SJCRH30 (cell line): ENCODE results near the gene MYLK. TPM values are rescaled to one million over a fixed set of nuclear protein-coding genes. Genes with fewer than 3 reads are reported as not detected.
"Not testable (repeated sequence)": the region's sequence is repeated elsewhere in the genome, so short reads cannot be mapped to it uniquely, and the experiment has no call there.

Experiments
- DNase-seq, 2 experiments: peaks; one replicate each; pipeline ENCODE4 v3.0.0-alpha.2; 2015 to 2020
- H3K27ac ChIP-seq: fragments of 250-450 bp; sonication (Bioruptor Pico); 2 replicates; pipeline ENCODE4 v1.5.1; 2020; ENCODE audit warnings: mild to moderate bottlenecking, moderate library complexity
- H3K27me3 ChIP-seq: fragments of 250-450 bp; sonication (Bioruptor Pico); 2 replicates; pipeline ENCODE4 v1.5.1; 2020; ENCODE audit warnings: mild to moderate bottlenecking, moderate library complexity
- H3K36me3 ChIP-seq: fragments of 250-450 bp; sonication (Bioruptor Pico); 2 replicates; pipeline ENCODE4 v1.5.1; 2020; ENCODE audit warnings: mild to moderate bottlenecking, moderate library complexity
- H3K4me1 ChIP-seq: fragments of 250-450 bp; sonication (Bioruptor Pico); 2 replicates; pipeline ENCODE4 v1.5.1; 2020; ENCODE audit warnings: mild to moderate bottlenecking, moderate library complexity
- H3K4me3 ChIP-seq: fragments of 250-450 bp; sonication (Bioruptor Pico); 2 replicates; pipeline ENCODE4 v1.5.1; 2020; ENCODE audit warnings: mild to moderate bottlenecking, moderate library complexity
- H3K9me3 ChIP-seq: fragments of 250-450 bp; sonication (Bioruptor Pico); replicated peaks from 2 replicates; pipeline ENCODE4 v1.5.1; 2020; ENCODE audit warnings: mild to moderate bottlenecking, moderate library complexity
- total RNA-seq: library from RNA; depleted of rRNA; stranded (reverse); fragments of >200 nt; shearing (Covaris generic); gene quantifications from 2 replicates; pipeline ENCODE4 v1.2.3, GENCODE V29; 2014

MYLK gene
- total RNA-seq, 1 experiment from 2014 or later, result 3.2 TPM

DNA sequence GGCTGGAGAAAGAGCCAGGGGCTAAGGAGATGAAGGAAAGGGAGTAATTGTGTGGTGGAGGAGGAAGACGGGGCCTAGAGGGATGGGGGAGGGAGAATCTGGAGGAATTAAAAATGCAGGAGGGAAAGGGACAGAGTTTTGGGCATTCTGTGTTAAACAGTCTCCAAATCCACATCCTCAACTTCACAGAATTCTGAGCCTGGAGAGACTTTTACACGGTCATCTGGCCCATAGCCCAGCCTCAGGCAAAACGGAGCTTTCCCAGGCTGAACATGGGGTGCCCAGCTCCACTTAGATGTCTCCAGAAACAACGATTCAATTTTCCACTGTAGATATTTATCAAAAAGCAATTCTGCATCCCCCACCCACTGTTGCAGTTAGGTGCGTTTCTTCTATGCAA, 161.7 kb downstream of the MYLK start:
- H3K27me3 ChIP-seq, result no peaks in the 10 kb centered on the region
- peaks cover 12% of the 10 kb centered on the region for H3K4me1 ChIP-seq
- no peak overlapping the region for H3K4me3 ChIP-seq
- no peak for DNase-seq
- no peaks in the 10 kb centered on the region for H3K9me3 ChIP-seq
- no peak overlapping the region for H3K27ac ChIP-seq
- no peaks in the 10 kb centered on the region for H3K36me3 ChIP-seq

DNA sequence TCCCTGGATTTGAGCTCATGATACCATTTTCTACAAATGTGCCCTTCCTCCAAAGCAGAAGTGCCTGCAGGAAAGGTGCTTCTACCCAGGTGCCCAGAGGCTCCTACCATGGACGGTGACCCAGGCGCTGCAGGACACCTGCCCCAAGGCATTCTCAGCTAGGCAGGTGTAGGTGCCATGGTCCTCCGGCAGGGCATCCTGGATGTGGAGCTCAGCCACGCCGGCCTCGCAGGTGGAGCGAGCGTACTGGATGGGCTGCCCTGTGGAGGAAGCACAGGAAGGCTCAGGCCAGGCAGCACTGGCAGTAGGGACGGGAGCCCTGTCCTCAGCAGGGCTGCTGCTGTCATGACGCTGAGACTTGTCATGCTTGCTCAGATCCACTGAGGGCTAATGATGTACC, 162.1 kb downstream of the MYLK start:
- Histone ChIP-seq H3K9me3 (no peaks in the 10 kb centered on the region), H3K27me3 (no peaks in the 10 kb centered on the region), H3K36me3 (no peaks in the 10 kb centered on the region), H3K4me3 (no peak overlapping the region), H3K27ac (no peak overlapping the region), H3K4me1 (peaks cover 13% of the 10 kb centered on the region)
- DNase-seq, result no peak

DNA sequence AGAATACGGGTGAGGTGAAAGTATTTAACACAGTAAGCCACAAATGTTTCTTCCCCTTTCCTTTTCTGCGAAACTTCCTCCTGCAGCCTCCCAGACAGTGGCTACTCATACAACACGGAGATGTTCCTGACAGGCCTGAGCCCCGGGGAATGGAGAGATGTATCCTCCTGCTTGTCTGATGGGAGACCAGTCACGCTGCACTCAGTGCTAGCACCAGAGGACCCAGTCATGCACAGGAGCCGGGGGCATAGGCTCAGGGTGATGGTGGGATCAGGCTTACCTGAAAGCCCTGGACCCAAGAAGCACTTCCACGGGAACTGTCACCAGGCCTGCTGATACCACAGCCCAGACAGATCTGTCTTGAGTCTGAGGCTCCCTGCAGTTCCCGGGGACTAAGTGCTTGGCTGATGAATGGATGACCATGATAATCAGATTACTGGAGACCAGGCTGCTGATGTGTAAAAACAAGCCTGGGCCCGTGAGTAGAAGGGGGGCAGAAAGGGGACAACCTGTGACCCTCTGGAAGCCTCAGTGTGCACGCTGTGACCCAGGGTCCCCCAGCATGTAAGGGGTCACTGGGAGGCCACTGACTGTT, 162.9 kb downstream of the MYLK start:
- not testable (repeated sequence) for DNase-seq, H3K4me3 ChIP-seq, H3K27me3 ChIP-seq, H3K27ac ChIP-seq, H3K9me3 ChIP-seq, H3K36me3 ChIP-seq
- H3K4me1 ChIP-seq, result peaks cover 19% of the 10 kb centered on the region

DNA sequence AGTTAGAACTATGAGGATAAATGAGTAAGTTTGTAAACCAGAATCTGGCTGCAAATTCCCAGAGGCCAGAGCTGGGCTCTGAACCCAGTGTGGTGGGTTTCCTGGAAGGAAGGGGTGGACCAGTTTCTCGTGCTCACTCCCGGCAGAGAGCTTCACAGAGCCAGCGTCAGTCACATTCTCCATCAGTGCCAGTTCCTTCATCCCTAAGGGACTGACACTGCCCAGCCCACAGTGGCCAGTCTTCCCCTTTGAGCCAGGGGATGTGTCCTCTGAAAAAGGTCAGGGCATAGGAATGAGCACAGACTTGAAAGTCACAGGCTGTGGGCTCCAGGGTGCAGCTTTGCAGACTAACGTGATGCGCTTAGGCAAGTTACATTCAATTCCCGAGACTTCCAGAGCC, 163.5 kb downstream of the MYLK start:
- Histone ChIP-seq H3K27me3 (no peaks in the 10 kb centered on the region), H3K36me3 (no peaks in the 10 kb centered on the region), H3K4me3 (no peak overlapping the region), H3K4me1 (peaks cover 20% of the 10 kb centered on the region), H3K27ac (no peak overlapping the region), H3K9me3 (no peaks in the 10 kb centered on the region)
- no peak for DNase-seq

DNA sequence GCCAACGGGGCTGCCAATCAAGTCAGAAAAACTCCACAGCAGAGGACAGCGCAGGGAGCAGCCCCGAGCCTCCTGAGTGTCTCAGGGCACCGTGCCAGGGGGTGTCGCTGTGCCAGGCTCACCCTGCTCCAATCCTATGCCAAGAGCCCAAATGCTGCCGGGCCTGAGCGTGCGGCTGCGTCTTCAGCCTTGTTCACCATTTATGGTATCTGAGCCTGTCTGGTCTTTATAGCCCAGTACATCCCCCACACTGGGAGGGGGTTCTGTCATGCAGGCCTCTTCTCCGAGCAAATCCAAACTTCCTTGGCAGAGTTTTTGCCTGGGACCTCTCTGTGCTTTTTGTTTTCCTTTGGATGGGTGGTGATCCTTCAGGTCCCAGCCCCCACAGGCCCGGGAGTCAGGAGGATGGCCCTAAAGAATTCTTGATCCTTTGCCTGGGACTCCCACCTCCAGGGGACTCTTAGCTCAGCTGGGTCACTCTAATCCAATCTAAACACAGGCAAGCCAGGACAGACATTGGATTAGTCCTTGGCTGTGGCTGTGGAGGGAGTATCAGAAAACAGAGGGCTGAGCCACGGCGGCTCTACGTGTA, 164.2 kb downstream of the MYLK start:
- no peak overlapping the region for H3K27ac ChIP-seq

DNA sequence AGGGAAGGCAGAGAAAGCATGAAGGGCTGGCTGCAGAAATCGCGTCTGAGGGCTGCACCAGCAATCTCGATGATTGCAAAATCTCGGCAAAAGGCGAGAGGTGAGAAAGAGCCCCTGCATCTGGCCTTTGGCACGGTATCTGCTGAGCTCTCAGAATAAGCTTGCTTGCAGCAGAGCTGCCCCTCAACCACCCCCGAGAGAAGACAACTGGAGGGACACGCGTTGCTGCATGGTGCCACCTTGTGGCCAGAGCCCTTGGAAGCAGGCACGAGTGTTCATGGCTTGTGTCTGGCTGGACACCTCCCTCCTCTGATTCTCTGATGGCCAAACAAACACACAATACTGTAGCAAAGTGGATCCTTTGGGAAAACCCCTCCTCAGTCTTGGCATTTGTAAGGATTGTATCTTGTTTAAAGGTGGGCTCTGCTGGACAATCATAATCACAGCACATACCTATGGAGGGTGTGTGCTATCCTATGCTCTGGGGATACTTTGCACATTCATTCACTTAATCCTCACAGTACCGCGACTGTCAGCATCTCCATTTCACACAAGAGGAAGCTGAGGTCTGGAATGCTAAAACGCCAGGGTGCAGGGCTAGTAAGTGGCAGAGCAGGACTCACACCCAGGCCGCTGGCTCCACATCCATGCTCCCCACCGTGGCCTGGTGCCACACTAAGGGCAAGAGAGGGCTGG, 164.9 kb downstream of the MYLK start:
- H3K27ac ChIP-seq, H3K36me3 ChIP-seq, H3K9me3 ChIP-seq, H3K4me3 ChIP-seq, H3K27me3 ChIP-seq: not testable (repeated sequence)
- peaks cover 20% of the 10 kb centered on the region for H3K4me1 ChIP-seq
- peak; percentile 86 to 89 for DNase-seq

More for the DNA sequence above, 164.2 kb downstream of the MYLK start:
- Histone ChIP-seq H3K4me3 (no peak overlapping the region), H3K27me3 (no peaks in the 10 kb centered on the region), H3K9me3 (no peaks in the 10 kb centered on the region), H3K4me1 (peaks cover 20% of the 10 kb centered on the region), H3K36me3 (no peaks in the 10 kb centered on the region)
- peak in 1 of 2 experiments; percentile 47 for DNase-seq

DNA sequence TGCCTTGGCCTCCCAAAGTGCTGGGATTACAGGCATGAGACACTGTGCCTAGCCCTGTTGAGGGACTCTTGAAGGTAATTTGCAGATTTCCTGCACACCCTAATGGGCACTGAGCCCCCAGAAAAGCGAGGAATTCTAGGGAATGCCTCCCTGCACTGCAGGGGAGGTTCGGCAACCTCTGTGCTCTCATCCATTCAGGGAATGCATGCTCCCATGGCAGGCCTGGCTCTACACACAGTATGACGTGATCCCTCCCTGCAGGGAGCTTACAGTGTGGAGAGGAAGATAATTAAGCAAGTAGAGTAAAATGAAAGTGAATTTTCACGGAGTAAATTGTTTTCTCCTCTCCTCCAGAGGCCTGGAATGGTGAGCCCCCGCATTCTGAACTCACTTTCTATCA, 166.0 kb downstream of the MYLK start:
- Histone ChIP-seq H3K9me3 (no peaks in the 10 kb centered on the region), H3K27me3 (no peaks in the 10 kb centered on the region), H3K4me3 (no peak overlapping the region), H3K27ac (no peak overlapping the region), H3K4me1 (peaks cover 16% of the 10 kb centered on the region), H3K36me3 (no peaks in the 10 kb centered on the region)
- no peak for DNase-seq

DNA sequence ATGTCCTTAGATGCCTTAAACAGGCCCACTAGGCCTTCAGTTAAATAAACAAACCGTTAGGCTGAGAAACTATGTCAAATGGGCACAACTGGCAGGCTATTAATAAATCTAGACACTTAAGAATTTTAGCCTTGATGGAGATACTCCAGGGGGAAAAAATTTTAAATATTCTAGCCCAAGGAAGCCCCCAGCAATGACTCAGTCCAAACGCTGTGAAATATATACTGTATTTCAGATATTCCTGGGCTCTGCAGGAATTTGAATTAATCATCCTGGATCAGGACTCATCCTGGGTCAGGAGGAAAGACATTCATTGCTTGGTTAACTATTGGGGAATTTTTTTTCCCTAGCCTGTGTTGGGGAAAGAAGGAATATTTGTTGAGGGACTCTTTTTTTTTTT, 166.7 kb downstream of the MYLK start:
- H3K4me1 ChIP-seq, result peaks cover 10% of the 10 kb centered on the region; the same call in 1 of the 2 replicates
- not testable (repeated sequence) for H3K27me3 ChIP-seq, H3K9me3 ChIP-seq, H3K4me3 ChIP-seq, H3K36me3 ChIP-seq, H3K27ac ChIP-seq, DNase-seq

DNA sequence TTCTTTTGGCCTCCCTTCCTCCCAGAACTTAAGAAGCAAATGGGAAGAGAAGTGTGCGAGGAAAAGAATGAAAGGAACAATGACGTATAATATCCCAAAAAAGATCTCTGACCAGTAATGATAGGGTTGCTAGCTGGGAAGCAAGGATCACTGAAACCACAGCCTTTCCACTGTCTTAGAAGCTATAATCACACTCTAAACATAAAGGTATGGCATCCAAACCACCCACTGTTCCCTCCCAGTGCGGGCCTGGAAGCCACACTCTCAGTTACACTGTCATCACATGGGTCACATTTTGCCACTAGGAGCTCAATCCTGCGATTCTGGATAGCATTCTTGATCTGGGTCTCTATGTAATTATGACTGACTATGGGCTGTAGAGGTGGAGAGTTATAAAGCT, 167.7 kb downstream of the MYLK start:
- H3K9me3 ChIP-seq, result no peaks in the 10 kb centered on the region
- H3K36me3 ChIP-seq, result no peaks in the 10 kb centered on the region
- no peaks in the 10 kb centered on the region for H3K27me3 ChIP-seq
- H3K27ac ChIP-seq, result no peak overlapping the region
- DNase-seq, result peak; percentile 31 to 51
- H3K4me1 ChIP-seq, result peaks cover 10% of the 10 kb centered on the region; the same call in 1 of the 2 replicates
- H3K4me3 ChIP-seq, result no peak overlapping the region

DNA sequence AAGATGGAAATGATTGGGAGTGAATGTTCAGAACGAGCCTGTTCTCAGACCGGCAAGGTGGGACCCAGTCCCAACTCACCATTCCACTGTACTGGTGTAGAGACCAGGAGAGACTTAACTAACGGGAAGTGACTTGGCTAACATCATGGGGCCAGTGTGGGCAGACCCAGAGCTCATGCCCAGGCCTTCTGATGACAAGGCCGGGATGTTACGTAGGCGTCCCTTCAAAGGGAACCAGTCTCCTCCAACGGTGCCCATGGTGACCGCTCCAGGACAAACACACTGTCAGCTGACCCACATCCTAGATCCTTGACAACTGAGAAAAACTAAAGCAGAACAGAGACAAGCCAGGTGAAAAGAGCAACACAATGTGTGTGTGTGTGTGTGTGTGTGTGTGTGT, 170.9 kb downstream of the MYLK start:
- Histone ChIP-seq H3K4me3 (no peak overlapping the region), H3K27me3 (no peaks in the 10 kb centered on the region), H3K27ac (no peak overlapping the region), H3K9me3 (no peaks in the 10 kb centered on the region), H3K4me1 (peaks cover 10% of the 10 kb centered on the region; the same call in 1 of the 2 replicates), H3K36me3 (no peaks in the 10 kb centered on the region)
- DNase-seq, result no peak

DNA sequence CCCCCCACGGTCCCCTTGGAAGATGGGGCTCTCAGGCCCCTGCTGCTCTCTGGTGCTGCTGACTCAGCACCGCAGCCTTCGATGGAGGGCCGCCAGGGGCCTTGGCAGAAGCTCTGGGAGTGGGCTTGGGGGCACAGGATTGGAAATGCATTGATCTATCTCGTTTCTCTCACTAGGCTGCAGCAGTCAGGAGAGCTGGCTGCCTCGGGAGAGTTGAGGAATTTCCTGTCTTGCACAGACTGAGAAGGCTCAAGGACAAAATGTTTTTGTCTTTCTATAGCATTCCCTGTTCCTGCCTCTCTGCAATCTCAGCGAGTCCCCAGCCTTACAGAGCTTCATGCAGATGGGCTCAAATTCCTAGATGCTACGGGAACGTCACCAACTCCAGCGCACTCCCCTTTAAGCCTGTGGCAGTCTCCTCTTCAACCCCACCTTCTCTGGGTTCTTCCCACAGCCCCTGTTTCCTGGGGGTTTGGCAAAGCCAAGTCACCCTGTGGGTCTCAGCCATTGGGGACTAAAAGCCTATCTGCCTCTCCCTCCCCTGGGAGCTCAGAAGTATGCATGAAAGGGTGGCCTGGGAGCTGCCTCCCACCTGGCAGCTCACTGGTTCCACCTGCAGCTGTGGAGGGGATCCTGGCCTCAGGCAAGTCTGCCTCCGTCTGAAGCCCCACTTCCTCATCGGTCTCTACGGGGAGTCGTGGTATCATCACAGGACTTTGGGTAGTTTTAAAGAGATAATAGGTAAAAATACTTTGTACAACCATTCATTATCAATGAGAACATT, 171.9 kb downstream of the MYLK start:
- Histone ChIP-seq H3K36me3 (no peaks in the 10 kb centered on the region), H3K4me1 (peaks cover 8% of the 10 kb centered on the region; the same call in 1 of the 2 replicates), H3K4me3 (no peak overlapping the region), H3K27ac (no peak overlapping the region), H3K27me3 (no peaks in the 10 kb centered on the region), H3K9me3 (no peaks in the 10 kb centered on the region)
- no peak for DNase-seq

DNA sequence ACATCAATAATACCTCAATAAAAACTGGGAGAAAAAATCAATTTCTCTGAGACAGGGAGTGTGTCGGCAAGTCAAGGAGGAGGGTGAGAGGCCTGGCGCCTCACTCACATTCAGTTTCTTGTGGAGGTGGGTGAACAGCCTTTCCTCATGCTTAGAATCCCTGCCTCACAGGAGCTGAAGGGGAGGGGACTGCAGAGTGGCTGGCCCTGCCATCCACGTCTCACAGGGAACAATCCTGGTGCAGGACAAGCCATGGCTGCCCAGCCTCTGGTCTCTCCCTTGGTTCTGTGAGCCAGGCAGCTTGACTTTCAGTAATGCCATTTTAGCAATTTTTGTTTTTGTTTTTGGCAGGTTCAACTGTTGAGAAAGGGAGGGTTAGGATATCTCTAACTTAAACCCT, 172.8 kb downstream of the MYLK start:
- no peak overlapping the region for H3K27ac ChIP-seq
- H3K36me3 ChIP-seq, result no peaks in the 10 kb centered on the region
- H3K4me1 ChIP-seq, result peaks cover 2% of the 10 kb centered on the region; the same call in 1 of the 2 replicates
- no peak for DNase-seq
- no peaks in the 10 kb centered on the region for H3K27me3 ChIP-seq
- no peaks in the 10 kb centered on the region for H3K9me3 ChIP-seq
- H3K4me3 ChIP-seq, result no peak overlapping the region

DNA sequence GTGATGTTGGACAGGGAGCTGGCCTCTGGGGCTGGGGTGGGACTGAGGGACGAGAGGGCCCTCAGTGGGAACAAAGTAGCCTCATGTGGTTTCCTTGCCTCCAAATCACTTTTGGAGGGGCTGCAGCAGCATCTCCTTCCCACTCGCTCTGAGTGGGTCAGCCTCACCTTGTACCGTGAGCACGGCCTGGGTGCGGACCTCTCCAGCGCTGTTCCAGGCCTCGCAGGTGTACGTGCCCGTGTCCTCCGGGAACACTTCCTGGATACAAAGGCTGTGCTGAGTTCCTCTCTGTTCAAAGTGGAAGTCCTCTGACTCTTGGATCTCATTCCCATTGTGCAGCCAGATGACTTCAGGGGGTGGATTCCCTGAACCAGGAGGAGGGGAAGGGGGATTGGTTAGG, 175.6 kb downstream of the MYLK start:
- Histone ChIP-seq H3K27me3 (no peaks in the 10 kb centered on the region), H3K4me1 (no peaks in the 10 kb centered on the region), H3K9me3 (no peaks in the 10 kb centered on the region), H3K27ac (no peak overlapping the region), H3K36me3 (no peaks in the 10 kb centered on the region), H3K4me3 (no peak overlapping the region)
- DNase-seq, result no peak

DNA sequence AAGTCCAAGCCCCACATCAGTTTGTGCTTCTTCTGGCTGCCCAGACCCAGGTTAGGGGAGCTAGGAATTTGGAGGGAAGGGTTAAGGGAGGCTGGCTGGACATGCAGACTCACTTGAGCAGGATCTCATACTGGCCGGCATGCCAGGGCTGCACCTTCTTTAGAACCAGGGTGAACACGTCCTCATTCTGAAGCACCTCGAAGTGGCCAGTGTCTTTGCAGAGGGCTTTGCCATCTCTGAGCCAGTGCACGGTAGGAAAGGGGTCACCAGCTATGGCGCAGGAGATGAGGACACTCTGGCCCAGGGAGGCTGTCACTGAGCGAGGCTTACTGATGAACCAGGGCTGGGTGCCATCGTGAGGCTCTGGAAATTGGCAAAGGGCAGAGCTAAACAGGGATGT, 176.5 kb downstream of the MYLK start:
- H3K36me3 ChIP-seq, H3K27me3 ChIP-seq, DNase-seq, H3K9me3 ChIP-seq, H3K4me3 ChIP-seq, H3K4me1 ChIP-seq, H3K27ac ChIP-seq: not testable (repeated sequence)

DNA sequence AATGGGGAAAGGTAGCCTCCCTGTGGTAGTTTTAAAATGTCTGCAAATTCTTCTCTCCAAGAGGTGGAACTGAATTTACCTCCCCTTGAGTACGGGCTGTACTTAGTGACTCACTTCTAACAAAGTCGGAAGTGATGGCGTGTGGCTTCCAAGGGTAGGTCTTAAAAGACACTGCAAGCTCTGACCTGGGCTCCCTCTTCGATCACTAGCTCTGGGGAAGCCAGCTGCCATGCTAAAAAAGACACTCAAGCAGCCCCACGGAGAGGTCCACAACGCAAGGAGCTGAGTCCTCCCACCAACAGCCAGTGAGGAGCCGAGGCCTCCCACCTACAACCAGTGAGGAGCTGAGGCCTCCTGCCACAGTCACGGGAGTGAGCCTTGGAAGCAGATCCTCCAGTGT, 177.3 kb downstream of the MYLK start:
- H3K4me3 ChIP-seq, result no peak overlapping the region
- H3K9me3 ChIP-seq, result no peaks in the 10 kb centered on the region
- no peaks in the 10 kb centered on the region for H3K36me3 ChIP-seq
- H3K4me1 ChIP-seq, result no peaks in the 10 kb centered on the region
- no peak for DNase-seq
- H3K27ac ChIP-seq, result no peak overlapping the region
- no peaks in the 10 kb centered on the region for H3K27me3 ChIP-seq
